Stimulated activated CD8-positive, alpha-beta memory T cell treated with anti-CD3 and anti-CD28 coated beads, Interleukin-4, amount 100 ng/mL, for 4 hours (primary cell): Measurements from ENCODE around the gene NEK3.
"Not testable (repeated sequence)": the region's sequence is repeated elsewhere in the genome, so short reads cannot be mapped to it uniquely, and the experiment has no call there.

ENCODE experiments used
- DNase-seq, 2 donors: peaks; one replicate each; pipeline ENCODE4 v3.0.0-alpha.2; 2020; ENCODE audit warnings: low read depth in 2 of 2, low spot score in 1 of 2

Gene NEK3

GRCh38 chr13:52125547-52125946 is 33.9 kb downstream of the NEK3 start:
- no peak for DNase-seq

- no peak for DNase-seq
Observed at GRCh38 chr13:52118595-52118994, 40.8 kb downstream of the NEK3 start.

DNA sequence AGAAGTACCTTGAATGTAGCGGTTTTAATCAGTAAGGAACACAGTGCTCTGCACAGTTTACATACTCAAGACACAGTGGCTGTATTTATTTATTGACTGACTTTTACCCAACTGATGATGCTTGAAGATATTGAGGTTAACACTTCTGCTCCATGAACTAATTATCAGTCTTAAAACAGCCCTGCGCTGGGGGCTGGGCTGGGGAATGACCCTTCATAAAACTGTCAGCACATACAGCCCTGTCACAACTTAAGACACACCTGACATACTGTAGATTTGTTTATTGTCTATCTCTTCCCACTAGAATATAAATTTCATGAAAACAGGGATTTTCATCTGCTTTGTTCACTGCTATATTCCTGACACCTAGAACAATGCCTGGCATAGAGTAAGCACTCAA is 41.3 kb downstream of the NEK3 start:
- no peak for DNase-seq

- no peak for DNase-seq
Observed at GRCh38 chr13:52112591-52112990, 46.8 kb downstream of the NEK3 start.

- DNase-seq: no peak
Observed at GRCh38 chr13:52109116-52109670, 50.2 kb downstream of the NEK3 start.

GRCh38 chr13:52105841-52106240 is 53.6 kb downstream of the NEK3 start:
- DNase-seq: no peak

- DNase-seq: no peak
Observed at GRCh38 chr13:52104624-52105023, 54.8 kb downstream of the NEK3 start.

DNA sequence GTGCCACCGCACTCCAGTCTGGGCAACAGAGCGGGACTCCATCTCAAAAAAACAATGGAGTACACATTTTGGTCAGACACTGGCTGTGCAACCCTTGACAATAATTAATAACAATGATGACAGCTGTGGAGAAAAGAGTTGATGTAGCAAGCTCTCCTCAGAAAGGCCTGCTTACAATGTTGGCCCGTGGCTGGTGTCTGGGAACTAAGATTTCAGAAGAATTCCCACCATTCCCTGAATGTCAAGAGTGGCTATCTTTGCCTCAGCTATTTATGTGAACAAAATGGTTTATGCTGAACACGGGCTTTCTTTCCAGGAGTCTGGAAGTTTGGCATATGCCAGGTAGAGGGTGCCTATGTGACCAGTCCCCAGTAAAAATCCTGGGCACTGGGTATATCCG is 56.0 kb downstream of the NEK3 start:
- no peak for DNase-seq

DNA sequence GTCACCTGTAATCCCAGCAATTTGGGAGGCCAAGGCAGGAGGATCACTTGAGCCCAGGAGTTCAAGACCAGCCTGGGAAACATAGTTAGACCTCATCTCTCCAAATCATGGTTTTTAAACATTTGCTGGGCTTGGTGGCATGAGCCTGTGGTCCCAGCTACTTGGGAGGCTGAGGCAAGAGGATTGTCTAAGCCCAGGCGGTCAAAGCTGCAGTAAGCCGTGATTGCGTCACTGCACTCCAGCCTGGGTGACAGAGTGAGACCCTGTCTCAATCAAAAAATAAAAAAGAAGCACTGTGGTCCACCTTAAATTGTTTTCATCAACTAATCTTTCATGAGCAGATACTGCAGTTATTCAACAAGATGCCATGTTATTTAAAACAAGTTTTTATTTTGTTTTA is 57.0 kb downstream of the NEK3 start:
- not testable (repeated sequence) for DNase-seq

DNA sequence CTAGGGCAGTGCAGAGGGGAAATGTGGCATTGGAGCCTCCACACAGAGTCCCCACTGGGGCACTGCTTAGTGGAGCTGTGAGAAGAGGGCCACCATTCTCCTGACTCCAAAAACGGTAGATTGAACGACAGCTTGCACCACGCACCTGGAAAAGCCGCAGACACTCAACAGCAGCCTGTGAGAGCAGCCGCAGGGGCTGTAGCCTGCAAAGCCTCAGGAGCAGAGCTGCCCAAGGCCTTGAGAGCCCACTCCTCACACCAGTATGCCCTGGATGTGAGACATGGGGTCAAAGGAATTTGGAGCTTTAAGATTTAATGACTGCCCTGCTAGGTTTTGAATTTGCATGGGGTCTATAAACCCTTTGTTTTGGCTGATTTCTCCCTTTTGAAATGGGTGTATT is 62.2 kb downstream of the NEK3 start:
- no peak for DNase-seq

DNA sequence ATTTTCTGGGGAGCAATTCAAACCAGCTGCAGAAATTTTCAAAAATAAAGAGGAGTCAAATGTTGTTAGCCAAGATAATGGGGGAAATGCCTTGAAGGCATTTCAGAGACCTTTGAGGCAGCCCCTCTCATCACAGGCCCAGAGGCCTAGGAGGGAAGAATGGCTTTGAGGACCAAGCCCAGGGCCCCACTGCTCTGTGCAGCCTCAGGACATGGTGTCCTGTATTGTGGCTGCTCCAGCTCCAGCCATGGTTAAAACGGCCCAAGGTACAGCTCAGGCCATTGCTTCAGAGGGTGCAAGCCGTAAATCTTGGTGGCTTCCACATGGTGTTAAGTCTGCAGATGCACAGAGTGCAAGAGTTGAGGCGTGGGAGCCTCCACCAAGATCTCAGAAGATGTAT is 62.6 kb downstream of the NEK3 start:
- no peak for DNase-seq

DNA sequence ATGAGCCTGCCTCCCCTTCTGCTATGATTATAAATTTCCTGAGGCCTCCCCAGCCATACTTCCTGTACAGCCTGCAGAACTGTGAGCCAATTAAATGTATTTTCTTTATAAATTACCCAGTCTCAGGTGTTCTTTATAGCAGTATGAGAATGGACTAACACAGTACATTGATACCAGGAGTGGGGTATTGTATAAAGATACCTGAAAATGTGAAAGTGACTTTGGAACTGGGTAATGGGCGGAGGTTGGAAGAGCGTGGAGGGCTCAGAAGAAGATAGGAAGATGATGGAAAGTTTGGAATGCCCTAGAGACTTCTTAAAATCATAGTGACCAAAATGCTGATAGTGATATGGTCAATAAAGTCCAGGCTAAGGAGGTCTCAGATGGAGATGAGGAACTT is 63.3 kb downstream of the NEK3 start:
- DNase-seq: no peak

DNA sequence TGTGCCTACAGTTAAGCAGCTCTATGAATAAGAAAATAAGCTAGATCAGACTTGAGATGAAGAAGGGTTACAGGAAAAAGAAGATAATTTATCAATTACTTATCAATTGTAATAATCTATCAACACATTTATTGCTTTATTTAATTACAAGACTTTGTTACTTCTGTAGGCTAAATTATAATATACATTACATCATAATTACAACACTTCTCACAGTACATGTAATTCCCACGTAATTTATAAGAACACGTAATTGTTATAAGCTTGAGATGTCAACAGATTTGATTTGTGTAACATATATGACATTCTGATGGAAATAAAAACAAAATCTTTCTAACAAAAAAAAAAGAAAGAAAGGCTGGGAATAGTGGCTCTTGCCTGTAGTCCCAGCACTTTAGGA is 67.3 kb downstream of the NEK3 start:
- DNase-seq: no peak

GRCh38 chr13:52091473-52091872 is 67.9 kb downstream of the NEK3 start:
- DNase-seq: no peak

DNA sequence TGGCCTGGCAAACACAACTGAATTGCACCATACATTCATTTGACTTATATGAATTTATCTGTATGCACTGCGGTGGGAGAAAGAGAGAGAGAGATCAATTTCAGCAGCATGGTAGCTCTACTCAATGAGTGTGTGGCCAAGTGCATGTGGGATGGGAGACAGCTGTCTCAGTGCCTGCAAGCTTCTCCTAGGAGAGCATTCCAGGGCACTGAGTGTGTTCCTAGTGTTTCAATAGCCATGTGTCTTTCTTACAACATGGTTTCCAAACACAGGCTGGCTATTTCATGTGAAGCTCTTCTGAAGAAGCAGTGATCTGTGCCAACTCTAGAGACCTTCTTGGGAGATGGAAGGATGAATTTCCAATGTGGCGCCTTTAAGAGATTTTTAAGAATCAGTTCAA is 74.0 kb downstream of the NEK3 start:
- DNase-seq: no peak

- DNase-seq: not testable (repeated sequence)
Observed at GRCh38 chr13:52084981-52085380, 74.4 kb downstream of the NEK3 start.
